OCI-LY1 (cell line): ENCODE data around the gene NAV2.

Source experiments
- EZH2 ChIP-seq: fragments of 200-600 bp; sonication (generic), shearing (Covaris generic); IDR thresholded peaks from 2 replicates; pipeline ENCODE4 v1.8.0; 2017; ENCODE audit warnings: borderline replicate concordance, mixed run types, mild to moderate bottlenecking, antibody characterized with exemption, low read length, moderate library complexity, mixed read lengths
- TF ChIP-seq, protein P1 (sequence below): fragments of 200-600 bp; sonication (generic), shearing (Covaris generic); IDR thresholded peaks from 2 replicates; pipeline ENCODE4 v1.5.1; 2017; ENCODE audit warnings: mild to moderate bottlenecking, antibody characterized with exemption, low read length, moderate library complexity, mixed read lengths

DNA sequence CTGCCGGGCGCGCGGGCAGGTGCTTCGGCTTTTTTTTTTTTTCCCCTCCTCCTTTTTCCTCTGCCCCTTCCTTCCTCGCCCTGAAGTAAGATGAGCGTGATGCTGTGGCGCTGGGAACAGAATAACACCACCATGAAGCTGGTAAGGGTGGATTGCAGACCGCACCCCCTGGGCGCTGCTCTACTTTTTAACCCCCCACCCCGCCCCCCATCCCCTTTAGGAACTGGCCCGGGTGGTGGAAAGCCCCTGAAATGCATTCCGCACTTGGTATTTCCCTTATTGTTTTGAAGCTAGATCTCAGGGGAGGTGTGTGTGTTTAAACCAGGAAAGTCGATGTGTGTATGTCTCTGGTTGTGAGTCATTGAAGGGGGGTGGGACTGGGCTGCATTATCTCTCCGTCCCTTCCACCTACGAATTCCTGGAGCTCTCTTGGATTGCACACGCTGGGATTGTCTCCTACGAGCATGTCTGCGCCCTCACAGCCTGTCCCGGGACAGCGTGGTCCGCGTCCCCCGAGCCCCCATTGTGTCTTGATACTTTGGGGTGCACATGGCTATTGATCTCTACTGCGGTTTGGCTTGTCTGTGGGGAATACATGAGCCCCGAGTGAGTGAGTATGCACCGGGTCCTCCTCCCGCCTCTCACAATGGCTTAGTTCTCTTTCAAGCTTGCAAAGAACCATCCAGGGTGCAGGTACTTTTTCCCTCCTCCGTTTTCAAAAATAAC, 64.9 kb downstream of the NAV2 start:
- TF ChIP-seq, protein P1, sequence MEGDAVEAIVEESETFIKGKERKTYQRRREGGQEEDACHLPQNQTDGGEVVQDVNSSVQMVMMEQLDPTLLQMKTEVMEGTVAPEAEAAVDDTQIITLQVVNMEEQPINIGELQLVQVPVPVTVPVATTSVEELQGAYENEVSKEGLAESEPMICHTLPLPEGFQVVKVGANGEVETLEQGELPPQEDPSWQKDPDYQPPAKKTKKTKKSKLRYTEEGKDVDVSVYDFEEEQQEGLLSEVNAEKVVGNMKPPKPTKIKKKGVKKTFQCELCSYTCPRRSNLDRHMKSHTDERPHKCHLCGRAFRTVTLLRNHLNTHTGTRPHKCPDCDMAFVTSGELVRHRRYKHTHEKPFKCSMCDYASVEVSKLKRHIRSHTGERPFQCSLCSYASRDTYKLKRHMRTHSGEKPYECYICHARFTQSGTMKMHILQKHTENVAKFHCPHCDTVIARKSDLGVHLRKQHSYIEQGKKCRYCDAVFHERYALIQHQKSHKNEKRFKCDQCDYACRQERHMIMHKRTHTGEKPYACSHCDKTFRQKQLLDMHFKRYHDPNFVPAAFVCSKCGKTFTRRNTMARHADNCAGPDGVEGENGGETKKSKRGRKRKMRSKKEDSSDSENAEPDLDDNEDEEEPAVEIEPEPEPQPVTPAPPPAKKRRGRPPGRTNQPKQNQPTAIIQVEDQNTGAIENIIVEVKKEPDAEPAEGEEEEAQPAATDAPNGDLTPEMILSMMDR, result no peak
- TF ChIP-seq EZH2, result no peak
